HG03565 (cell line): ENCODE data around the gene NOLC1.
"Not testable (repeated sequence)": the region's sequence is repeated elsewhere in the genome, so short reads cannot be mapped to it uniquely, and the experiment has no call there.

ENCODE experiments used
- ATAC-seq: cut with Tn5 transposase; IDR thresholded peaks from one replicate; pipeline ENCODE4 v1.9.1; 2021; ENCODE audit warnings: mild to moderate bottlenecking, moderate library complexity; ENCODE audit not compliant: unreplicated experiment

Gene NOLC1

DNA sequence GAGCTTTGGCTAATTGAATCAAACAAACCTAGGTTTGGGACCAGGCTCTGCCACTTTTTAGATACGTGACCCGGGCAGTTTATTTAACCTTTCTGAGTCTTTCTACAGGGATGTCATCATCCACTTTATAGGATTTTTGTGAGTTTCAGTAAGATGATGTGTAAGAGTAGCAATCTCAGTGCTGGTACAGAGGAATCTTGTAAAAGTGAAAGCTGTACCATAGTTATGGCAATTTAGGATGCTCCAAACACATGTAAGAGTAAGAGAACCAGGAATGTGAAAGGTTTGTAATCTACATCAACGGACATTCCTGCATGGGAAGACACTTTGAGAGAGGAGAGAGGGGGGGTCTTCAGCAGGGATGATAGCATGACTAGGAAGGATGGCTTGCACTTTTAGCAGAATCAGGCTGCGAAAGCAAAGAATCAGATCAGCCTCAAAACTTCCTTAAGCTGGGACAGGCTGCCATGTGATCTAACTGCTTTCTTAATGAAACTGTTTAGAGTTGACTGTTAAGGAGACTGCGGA, 968 bp downstream of the NOLC1 start:
- ATAC-seq, result no peak

DNA sequence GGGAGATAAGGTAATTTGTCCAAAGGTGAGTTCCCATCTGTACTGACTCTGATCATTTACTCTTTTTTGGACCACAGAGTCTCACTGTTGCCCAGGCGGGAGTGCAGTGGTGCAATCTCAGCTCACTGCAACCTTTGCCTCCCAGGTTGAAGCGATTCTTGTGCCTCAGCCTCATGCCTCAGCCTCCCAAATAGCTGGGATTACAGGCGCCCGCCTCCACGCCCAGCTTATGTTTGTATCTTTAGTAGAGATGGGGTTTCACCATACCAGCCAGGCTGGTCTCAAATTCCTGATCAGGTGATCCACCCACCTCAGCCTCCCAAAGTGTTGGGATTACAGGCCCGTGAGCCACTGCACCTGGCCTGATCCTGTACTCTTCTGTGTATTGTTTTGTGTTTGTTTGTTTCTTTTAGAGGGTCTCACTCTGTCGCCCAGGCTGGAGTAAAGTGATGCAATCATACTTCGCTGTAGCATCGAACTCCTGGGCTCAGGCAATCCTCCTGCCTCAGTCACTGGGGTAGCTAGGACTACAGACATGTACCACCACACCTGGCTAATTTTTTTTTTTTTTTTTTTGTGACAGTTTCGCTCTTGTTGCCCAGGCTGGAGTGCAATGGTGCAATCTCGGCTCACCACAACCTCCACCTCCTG, 2.4 kb downstream of the NOLC1 start:
- ATAC-seq, result no peak

GRCh38 chr10:102157224-102157623, 5.0 kb downstream of the NOLC1 start:
- no peak for ATAC-seq

DNA sequence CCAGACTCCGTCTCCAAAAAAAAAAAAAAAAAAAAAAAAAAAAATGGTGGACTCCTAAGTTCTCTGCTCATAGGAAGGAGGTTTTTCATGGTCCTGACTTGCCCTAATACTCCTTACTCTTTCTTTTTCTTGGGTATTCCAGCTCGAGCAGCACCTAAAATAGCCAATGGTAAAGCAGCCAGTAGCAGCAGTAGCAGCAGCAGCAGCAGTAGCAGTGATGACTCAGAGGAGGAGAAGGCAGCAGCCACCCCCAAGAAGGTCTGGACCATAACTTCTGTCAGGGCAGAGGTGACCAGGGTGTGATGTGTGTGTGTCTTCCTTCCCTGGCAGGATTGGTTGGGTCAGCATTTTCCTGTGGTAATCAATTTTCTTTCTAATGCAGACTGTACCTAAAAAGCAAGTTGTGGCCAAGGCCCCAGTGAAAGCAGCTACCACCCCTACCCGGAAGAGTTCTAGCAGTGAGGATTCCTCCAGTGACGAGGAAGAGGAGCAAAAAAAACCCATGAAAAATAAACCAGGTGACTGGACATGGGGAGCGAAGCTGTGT, 6.9 kb downstream of the NOLC1 start:
- ATAC-seq, result no peak

DNA sequence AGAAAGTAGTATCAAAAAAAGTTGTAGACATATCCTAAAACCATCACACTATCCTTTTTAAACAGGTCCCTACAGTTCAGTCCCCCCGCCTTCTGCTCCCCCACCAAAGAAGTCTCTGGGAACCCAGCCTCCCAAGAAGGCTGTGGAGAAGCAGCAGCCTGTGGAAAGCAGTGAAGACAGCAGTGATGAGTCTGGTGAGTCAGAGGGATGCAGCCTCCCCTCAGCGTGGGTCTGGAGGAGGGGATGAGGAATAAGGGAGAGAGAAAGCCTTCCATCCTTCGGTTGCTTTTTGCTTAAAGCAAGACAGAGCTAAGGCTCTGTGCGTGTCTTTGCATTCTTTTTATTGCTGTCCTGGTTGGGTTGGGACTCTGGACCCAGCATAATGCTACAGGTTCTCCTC, 7.6 kb downstream of the NOLC1 start:
- ATAC-seq, result no peak

- ATAC-seq, result no peak
Observed at GRCh38 chr10:102163342-102163989, 11.3 kb downstream of the NOLC1 start.

- ATAC-seq, result no peak
Observed at GRCh38 chr10:102167861-102168260, 15.7 kb downstream of the NOLC1 start.

DNA sequence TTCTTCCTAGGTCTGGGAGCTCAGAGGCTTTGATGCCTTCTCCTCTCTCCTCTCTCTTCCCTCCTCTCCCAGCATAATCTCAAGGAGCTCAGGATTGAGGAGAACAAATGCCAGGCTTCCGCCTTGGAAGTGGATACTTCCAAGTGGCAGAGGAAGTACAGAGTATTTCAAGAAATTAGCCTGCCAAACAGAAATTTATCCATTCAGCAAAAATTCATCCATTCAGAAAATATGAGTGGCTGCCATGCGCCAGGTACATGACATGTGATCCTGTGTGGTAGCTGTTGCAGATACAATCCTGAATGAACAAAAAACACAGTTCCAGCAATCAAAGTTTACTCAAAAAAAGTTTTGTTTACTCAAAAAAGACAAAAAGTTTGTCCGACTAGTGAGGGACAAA, 18.4 kb downstream of the NOLC1 start:
- ATAC-seq, result no peak

DNA sequence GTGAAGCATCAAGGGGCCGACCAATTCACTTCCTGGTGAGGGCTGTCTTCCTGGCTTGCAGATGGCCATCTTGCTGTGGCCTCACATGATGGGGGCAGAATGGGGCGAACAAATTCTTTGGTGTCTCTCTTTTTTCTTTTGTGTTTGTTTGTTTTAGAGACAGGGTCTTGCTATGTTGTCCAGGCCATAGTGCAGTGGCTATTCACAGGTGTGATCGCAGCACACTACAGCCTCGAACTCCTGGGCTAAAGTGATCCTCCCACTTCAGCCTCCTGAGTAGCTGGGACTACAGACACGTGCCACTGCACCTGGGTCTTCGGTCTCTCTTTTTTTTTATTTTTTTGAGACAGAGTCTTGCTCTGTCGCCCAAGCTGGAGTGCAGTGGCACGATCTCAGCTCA, 20.1 kb downstream of the NOLC1 start:
- ATAC-seq, result no peak

DNA sequence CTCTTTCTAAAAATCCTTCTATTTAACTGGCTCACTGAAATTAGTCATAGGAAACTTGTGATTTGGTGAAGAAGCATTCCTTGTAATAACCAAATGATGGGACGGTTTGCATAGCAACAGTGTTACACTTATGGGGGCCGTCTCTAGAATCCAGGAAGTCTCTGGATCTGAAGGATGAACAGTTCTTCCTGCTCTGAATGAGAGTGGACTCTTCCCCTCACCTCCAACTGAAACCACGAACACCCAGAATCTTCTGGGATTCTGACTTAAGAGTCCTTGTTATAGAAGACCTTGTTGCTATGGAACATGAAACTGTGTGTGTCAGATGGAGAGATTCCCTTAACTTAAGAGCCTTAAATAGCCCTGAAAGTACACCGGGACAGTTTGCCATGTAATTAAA, 23.2 kb downstream of the NOLC1 start:
- ATAC-seq, result no peak

GRCh38 chr10:102184606-102185005, 32.4 kb downstream of the NOLC1 start:
- ATAC-seq, result no peak

DNA sequence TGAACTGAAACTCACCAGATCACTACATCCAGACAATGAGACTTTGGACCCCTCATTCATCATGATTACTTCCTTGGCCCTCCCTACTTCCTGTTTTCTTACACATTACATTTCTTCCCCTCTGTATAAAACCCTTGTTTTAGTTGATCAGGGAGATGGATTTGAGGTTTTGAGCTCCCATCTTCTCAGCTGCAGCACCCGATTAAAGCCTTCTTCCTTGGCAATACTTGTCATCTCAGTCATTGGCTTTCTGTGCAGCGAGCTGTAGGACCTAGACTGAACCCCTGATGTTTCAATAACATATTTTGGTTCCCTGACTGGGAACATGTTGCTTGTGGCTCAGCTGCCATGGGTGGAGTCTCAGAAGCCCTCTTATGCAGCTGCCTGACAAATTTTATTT, 33.1 kb downstream of the NOLC1 start:
- no peak for ATAC-seq

DNA sequence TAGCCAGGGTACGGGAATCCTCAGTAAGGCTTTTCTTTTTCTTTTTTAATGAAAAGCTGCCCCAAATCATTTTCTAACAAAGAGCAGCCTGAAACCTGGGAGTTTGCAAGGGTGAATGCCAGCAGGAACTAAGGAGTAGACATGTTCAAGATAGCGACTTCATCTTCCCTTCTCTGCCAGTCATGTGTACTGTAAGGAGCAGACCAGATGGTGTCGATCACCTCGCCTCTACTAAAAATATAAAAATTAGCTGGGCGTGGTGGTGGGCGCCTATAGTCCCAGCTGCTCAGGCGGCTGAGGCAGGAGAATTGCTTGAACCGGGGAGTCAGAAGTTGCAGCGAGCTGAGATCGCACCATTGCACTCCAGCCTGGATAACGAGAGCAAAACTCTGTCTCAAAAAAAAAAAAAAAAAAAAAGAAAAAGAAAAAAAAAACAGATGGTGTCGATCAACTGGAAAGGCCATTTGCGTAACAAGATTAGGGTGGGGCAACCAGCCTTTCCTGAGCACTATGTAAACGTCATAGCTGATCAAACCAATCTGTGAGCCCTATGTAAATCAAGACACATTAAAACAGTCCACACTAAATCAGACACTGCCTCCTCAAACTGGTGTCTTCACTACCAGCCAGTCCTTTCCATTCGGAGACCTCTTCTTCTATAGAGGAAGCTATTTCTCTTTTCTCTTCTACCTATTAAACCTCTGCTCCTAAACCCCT, 33.8 kb downstream of the NOLC1 start:
- no peak for ATAC-seq

DNA sequence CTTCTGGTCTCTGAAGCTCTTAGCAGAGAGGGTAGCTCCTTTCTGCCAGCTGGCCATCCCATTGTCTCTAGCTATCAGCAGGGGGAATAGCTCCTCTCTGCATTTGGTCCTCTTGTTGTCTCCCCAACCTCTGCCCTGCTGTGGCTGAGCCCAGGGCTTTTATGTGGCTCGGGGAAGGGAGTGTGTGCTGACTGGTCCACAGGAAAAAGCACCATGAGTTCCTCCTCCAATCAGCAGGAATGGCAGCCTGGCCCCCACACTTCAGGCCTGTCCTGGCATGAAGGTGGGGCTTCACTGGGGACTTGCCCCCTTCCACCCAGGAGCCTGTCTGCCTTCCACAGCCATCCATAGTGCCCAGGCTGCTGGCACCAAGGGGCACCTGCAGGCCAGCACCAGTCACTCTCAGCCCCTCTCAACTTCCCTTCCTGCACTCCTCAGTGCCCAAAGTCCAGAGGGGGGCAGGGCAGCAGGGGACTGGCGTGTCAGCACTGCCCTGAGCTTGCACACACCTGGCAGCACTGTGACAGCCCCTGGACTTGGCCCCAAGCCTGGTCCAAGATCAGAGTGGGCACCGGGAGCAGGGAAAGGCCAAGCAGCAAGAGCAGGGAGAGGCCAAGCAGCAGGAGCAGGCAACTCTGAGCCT, 36.2 kb downstream of the NOLC1 start:
- ATAC-seq, result no peak

- not testable (repeated sequence) for ATAC-seq
Observed at GRCh38 chr10:102188941-102189898, 37.0 kb downstream of the NOLC1 start.

DNA sequence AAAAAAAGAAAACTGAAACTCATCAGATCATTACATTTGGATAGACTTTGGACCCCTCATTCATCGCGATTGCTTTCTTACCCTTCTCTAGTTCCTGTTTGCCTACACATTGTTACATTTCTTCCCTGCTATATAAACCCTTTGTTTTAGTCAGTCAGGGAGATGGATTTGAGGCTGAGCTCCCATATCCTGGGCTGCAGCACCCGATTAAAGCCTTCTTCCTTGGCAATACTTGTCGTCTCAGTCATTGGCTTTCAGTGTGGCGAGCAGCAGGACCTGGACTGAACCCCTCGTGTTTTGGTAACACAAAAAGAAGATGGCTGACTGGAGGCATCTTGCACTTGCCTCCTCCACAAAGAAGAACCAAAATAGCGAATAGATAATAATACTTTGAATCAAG, 39.8 kb downstream of the NOLC1 start:
- ATAC-seq, result no peak

GRCh38 chr10:102195296-102195870, 43.2 kb downstream of the NOLC1 start:
- no peak for ATAC-seq

DNA sequence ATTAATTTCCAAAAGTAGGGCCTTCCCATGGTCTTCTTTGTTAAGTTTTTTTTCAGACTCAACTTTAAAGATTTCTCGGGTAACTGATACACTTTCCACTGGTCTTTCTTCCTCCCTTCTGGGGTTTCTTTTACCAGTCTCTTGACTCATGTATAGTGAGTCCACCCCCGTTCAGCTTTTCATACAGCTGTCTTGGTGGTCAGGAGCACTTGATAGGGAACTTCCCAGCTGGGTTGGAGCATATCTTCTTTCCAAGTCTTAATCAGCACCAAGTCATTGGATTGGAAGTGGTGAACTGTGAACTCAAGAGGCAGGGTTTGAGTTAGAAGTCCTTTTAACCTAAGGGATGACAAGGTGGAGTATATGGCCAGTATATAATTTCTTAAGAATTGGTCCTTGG, 44.7 kb downstream of the NOLC1 start:
- no peak for ATAC-seq

DNA sequence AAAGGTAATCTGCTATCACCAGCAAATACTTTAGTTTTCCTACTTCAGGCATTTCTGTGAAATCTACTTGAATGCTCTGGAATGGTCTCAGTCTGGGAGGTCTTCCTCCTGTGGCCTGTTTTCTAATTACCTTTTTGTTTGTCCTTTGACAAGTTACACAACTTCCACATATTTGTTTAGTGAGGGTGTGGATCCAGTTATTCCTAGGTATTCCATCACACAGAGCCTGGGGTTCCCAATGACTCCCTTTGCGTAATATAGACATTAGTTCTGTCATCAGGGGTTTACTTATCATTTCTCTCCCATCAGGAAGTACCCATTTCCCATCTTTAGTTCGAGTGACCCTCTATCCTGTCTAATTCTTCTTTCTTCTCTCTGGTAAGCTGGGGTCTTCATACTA, 45.8 kb downstream of the NOLC1 start:
- no peak for ATAC-seq
